Neutrophil (primary cell): ENCODE data around the gene MID1.

Experiments
- H3K27ac ChIP-seq: fragments of 200-600 bp; sonication (generic); 2 replicates; pipeline ENCODE4 v1.5.1; 2016; ENCODE audit warnings: mild to moderate bottlenecking, moderate library complexity
- H3K27me3 ChIP-seq: fragments of 200-600 bp; sonication (generic); 2 replicates; pipeline ENCODE4 v1.6.0; 2016; ENCODE audit warnings: mild to moderate bottlenecking
- H3K36me3 ChIP-seq: fragments of 200-600 bp; sonication (generic); 2 replicates; pipeline ENCODE4 v1.5.1; 2017
- H3K4me1 ChIP-seq, 2 experiments: fragments of 200-600 bp in 1 of 2; sonication (generic) in 1 of 2; 1 replicate in 1 of 2; 2 replicates in 1 of 2; pipeline versions ENCODE4 v1.5.1 to v1.6.1; 2013 to 2016; ENCODE audit warnings: low read depth in 1 of 2, low read length in 1 of 2, mild to moderate bottlenecking in 1 of 2, moderate library complexity in 1 of 2; ENCODE audit not compliant: control insufficient read depth in 1 of 2, insufficient read depth in 1 of 2
- H3K4me3 ChIP-seq, 2 experiments: fragments of 200-600 bp in 1 of 2; sonication (generic) in 1 of 2; 1 replicate in 1 of 2; 2 replicates in 1 of 2; pipeline ENCODE4 v1.5.1; 2013 to 2016; ENCODE audit warnings: low read depth in 1 of 2, low read length in 1 of 2, mild to moderate bottlenecking in 1 of 2, moderate library complexity in 1 of 2
- H3K9me3 ChIP-seq: fragments of 200-600 bp; sonication (generic); 2 replicates; pipeline ENCODE4 v1.5.1; 2016
- TF ChIP-seq, protein P1 (sequence below): fragments of 200-600 bp; sonication (generic); IDR thresholded peaks from 2 replicates; pipeline ENCODE4 v1.5.1; 2016; ENCODE audit warnings: antibody characterized with exemption

Gene MID1

DNA sequence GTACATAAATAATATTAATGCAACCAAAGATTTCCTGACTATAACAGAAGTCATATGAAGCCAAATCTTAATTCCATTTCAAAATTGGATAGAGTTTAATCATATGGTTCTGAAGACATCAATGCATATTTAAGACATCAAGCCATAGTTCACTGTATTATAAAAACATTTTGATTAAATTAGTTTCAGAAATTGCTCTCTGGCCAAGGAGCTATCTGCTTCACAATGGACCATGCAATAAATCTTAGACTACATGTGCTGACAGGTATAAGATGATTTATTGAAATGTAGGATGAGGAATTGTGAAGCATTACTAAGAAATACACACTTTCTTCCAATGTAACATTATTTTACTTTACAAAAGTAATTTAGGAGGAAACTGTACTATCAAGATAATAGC, 81.6 kb downstream of the MID1 start:
- Histone ChIP-seq H3K4me1 (no peaks in the 10 kb centered on the region), H3K27ac (no peak overlapping the region), H3K36me3 (no peaks in the 10 kb centered on the region), H3K9me3 (no peaks in the 10 kb centered on the region), H3K4me3 (no peak overlapping the region), H3K27me3 (no peaks in the 10 kb centered on the region)
- TF ChIP-seq, protein P1, sequence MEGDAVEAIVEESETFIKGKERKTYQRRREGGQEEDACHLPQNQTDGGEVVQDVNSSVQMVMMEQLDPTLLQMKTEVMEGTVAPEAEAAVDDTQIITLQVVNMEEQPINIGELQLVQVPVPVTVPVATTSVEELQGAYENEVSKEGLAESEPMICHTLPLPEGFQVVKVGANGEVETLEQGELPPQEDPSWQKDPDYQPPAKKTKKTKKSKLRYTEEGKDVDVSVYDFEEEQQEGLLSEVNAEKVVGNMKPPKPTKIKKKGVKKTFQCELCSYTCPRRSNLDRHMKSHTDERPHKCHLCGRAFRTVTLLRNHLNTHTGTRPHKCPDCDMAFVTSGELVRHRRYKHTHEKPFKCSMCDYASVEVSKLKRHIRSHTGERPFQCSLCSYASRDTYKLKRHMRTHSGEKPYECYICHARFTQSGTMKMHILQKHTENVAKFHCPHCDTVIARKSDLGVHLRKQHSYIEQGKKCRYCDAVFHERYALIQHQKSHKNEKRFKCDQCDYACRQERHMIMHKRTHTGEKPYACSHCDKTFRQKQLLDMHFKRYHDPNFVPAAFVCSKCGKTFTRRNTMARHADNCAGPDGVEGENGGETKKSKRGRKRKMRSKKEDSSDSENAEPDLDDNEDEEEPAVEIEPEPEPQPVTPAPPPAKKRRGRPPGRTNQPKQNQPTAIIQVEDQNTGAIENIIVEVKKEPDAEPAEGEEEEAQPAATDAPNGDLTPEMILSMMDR: no peak

DNA sequence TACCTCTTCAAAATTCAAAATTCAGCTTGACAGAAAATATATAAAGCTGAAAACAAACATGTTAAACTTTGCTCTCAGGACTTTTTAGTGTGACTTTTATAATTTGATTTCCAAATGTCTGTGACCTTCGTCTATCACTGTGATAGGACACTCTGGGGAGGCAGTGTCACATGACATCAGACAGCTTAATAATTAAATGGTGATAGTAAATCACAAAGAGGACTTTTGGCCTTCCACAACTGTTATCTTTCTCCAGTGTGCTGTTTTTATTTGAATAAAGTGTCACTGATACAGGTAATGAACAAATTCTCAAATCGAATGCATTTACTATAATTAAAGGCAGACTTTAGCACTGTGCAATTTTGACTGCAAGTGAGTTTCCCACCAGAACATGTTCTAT, 83.1 kb downstream of the MID1 start:
- Histone ChIP-seq H3K4me1 (no peaks in the 10 kb centered on the region), H3K9me3 (no peaks in the 10 kb centered on the region), H3K27me3 (no peaks in the 10 kb centered on the region), H3K27ac (no peak overlapping the region), H3K4me3 (no peak overlapping the region), H3K36me3 (no peaks in the 10 kb centered on the region)
- TF ChIP-seq, protein P1: no peak

DNA sequence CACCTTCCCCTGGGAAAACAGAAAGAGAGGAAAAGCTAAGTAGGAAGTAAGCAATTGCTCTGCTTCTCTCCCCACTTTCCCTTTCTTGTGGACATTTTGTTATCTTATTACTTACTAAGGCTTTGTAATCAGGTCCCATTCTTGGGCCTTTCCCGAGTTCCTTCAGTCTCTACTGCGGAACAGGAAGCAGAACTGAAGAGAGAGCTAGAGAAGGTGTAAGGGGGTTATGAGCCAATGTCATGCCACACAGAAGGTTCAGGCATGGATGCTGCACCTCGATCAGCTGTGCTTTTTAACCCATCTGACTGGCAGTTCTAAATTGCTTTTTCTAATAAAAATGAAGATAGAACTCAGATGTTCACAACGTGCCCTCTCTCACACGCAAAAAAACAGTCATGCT, 83.6 kb downstream of the MID1 start:
- H3K27ac ChIP-seq: no peak overlapping the region
- no peaks in the 10 kb centered on the region for H3K9me3 ChIP-seq
- TF ChIP-seq, protein P1: no peak
- H3K27me3 ChIP-seq: no peaks in the 10 kb centered on the region
- H3K36me3 ChIP-seq: no peaks in the 10 kb centered on the region
- no peaks in the 10 kb centered on the region for H3K4me1 ChIP-seq
- no peak overlapping the region for H3K4me3 ChIP-seq

DNA sequence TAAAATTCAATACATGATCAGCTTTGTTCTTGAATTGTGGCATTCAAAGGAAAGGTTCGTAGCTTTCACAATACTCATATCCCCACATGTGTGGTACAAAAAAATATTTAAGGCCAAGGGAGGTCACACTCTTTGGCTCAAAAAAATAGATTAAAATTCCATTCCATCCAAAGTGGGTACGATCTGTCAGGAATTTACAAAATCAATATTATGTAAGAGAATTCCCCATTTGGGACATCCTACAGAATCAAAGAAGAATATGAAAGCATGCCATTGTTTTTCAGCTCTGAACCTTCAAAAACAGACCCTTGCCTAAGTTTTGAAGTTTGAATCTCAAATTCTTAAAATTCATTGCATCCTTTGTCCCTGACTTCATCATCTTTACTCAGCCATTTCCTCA, 85.8 kb downstream of the MID1 start:
- Histone ChIP-seq H3K36me3 (no peaks in the 10 kb centered on the region), H3K27me3 (no peaks in the 10 kb centered on the region), H3K4me1 (no peaks in the 10 kb centered on the region), H3K4me3 (no peak overlapping the region), H3K9me3 (no peaks in the 10 kb centered on the region), H3K27ac (no peak overlapping the region)
- TF ChIP-seq, protein P1: no peak

DNA sequence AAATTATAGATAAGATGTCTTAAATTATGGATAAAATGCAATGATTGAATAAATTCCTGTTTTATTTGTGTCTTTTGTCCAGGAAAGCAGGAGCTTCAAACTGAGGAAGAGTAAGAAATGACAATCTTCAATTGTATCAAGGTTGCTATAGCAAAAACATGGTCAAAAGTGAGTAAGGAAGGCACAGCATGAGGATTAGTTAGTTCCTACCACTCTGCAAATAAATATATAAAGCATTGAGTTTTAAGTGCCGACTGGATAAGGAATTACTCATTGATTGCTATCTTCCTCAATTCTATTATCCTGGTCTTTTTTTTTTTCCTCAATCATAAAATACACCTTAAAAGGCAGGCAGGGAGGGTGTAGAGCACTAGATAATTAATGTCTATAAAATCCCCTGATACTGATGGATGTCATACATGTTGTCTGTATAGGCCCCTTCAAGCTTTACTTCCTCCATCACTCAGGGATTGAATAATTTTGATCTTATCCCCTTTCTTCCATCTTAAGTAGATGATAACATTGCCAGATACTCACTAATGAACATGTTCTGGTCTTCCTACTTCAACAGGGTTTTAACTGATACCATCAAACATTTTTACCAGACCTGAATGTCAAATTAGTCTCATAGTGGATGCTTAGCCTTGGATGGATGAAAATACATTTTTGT, 86.6 kb downstream of the MID1 start:
- Histone ChIP-seq H3K27ac (no peak overlapping the region), H3K27me3 (no peaks in the 10 kb centered on the region), H3K9me3 (no peaks in the 10 kb centered on the region), H3K4me1 (no peaks in the 10 kb centered on the region), H3K36me3 (no peaks in the 10 kb centered on the region), H3K4me3 (no peak overlapping the region)
- TF ChIP-seq, protein P1: no peak
